Psoas muscle (tissue), 8 donors: Measurements from ENCODE around the gene BPIFA1. TPM values are rescaled to one million over a fixed set of nuclear protein-coding genes. Genes with fewer than 3 reads are reported as not detected.

Experiments used
- ATAC-seq, 4 donors: fragments of 200-7000 bp; cut with Tn5 transposase; one replicate each; pipeline ENCODE4 v1.9.1; 2020; ENCODE audit warnings: moderate library complexity in 3 of 4, mild to moderate bottlenecking in 2 of 4
- DNase-seq, 2 donors: peaks; one replicate each; pipeline ENCODE4 v3.0.0-alpha.2; 2020
- H3K27ac ChIP-seq: fragments of 200-600 bp; one replicate; pipeline ENCODE4 v1.8.0; 2022
- H3K27me3 ChIP-seq, 3 donors: fragments of 200-600 bp in 1 of 3; one replicate each; pipeline versions ENCODE4 v1.6.1 to v1.8.0; 2013 to 2022; ENCODE audit warnings: low read length in 2 of 3, mild to moderate bottlenecking in 2 of 3, moderate library complexity in 1 of 3; ENCODE audit not compliant: insufficient read depth in 3 of 3
- H3K36me3 ChIP-seq, 2 donors: fragments of 200-600 bp in 1 of 2; one replicate each; pipeline versions ENCODE4 v1.6.1 to v1.8.0; 2013 to 2022; ENCODE audit warnings: low read depth in 1 of 2, mild to moderate bottlenecking in 1 of 2, moderate library complexity in 1 of 2; ENCODE audit not compliant: insufficient read depth in 1 of 2
- H3K4me1 ChIP-seq: fragments of 200-600 bp; one replicate; pipeline ENCODE4 v1.8.0; 2022
- H3K4me3 ChIP-seq: fragments of 200-600 bp; one replicate; pipeline ENCODE4 v1.8.0; 2022; ENCODE audit warnings: mild to moderate bottlenecking
- H3K9me3 ChIP-seq: fragments of 200-600 bp; one replicate; pipeline ENCODE4 v1.8.0; 2022
- WGBS, 3 donors: extraction: QIAGEN DNeasy Blood & Tissue Kit; methylation state at CpG; one replicate each; pipeline versions ENCODE4 v1.1.6 to v1.1.7; 2013; 5-methylcytosine and 5-hydroxymethylcytosine counted together
- intact Hi-C, 2 donors: fragments of 100-400 bp; cut with DNase I; formaldehyde crosslinking; loops; one replicate each; pipeline versions ENCODE4 v1.11.0 to v1.14.2; 2022
- polyA plus RNA-seq, 3 donors: library from polyadenylated mRNA; stranded (reverse); fragments of 200-250 nt; gene quantifications; one replicate each; pipeline ENCODE4 v1.2.3, GENCODE V29; 2013
- total RNA-seq, 4 donors: library from RNA; stranded (reverse); fragmentation: NEBNext Ultra II Directional in 2 of 4; extraction: Animal tissue kit (Norgen Biotek cat#: 25700) in 2 of 4; gene quantifications; one replicate each; pipeline versions ENCODE4 v1.2.1 to v1.2.4, GENCODE V29; 2021 to 2023
- TF ChIP-seq, protein P1 (sequence below): fragments of 200-600 bp; IDR thresholded peaks from one replicate; pipeline ENCODE4 v1.8.0; 2022; ENCODE audit warnings: antibody characterized with exemption
- donor health status: healthy with polysubstance abuse.
- donor health status: DM: no; HTN: no; CAD: no; lungs with moderate emphysema.
- donor health status: Bipolar disorder and iron deficiency.
- donor health status: healthy.
- donor health status: DM: yes; HTN: yes; CAD: no.
- donor health status: DM: no; HTN: no; CAD: no.
- donor health status: DM: no; HTN: no; CAD: no.
- donor health status: DM: yes; HTN: yes; CAD: no.

The BPIFA1 gene
- total and polyA plus RNA-seq, 7 donors: not detected

DNA sequence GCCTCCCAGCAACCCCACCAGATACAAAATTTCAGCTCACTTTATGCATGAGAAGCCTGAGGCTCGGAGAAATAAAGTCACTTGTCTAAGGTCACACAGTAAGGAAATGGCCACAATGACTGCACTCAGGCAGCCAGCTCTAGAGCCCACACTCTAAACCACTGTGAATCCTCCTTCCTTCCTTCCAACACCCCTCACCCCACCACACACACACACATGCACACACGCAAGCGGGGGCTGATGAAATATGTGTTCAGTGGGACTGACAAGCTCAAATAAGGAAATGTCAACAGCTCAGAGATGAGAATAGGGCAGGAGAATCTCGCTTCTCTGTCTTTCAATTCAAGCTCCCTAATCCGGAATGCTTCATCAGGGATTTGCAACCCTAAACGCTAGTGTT, 6.0 kb upstream of the BPIFA1 start:
- intact Hi-C loops: no loop called here
- Histone ChIP-seq H3K9me3 (no peaks in the 10 kb centered on the region), H3K4me3 (no peak overlapping the region), H3K36me3 (no peaks in the 10 kb centered on the region), H3K27ac (no peak overlapping the region), H3K27me3 (peaks cover 0 to 21% (median 4%) of the 10 kb centered on the region in 3 donors), H3K4me1 (no peaks in the 10 kb centered on the region)
- 36 to 39% (median 38%) methylated on average over 6 of the region's 6 CpGs for WGBS, 3 donors
- TF ChIP-seq, protein P1, sequence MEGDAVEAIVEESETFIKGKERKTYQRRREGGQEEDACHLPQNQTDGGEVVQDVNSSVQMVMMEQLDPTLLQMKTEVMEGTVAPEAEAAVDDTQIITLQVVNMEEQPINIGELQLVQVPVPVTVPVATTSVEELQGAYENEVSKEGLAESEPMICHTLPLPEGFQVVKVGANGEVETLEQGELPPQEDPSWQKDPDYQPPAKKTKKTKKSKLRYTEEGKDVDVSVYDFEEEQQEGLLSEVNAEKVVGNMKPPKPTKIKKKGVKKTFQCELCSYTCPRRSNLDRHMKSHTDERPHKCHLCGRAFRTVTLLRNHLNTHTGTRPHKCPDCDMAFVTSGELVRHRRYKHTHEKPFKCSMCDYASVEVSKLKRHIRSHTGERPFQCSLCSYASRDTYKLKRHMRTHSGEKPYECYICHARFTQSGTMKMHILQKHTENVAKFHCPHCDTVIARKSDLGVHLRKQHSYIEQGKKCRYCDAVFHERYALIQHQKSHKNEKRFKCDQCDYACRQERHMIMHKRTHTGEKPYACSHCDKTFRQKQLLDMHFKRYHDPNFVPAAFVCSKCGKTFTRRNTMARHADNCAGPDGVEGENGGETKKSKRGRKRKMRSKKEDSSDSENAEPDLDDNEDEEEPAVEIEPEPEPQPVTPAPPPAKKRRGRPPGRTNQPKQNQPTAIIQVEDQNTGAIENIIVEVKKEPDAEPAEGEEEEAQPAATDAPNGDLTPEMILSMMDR: no peak
- DNase-seq (no peak), ATAC-seq (no peak)

DNA sequence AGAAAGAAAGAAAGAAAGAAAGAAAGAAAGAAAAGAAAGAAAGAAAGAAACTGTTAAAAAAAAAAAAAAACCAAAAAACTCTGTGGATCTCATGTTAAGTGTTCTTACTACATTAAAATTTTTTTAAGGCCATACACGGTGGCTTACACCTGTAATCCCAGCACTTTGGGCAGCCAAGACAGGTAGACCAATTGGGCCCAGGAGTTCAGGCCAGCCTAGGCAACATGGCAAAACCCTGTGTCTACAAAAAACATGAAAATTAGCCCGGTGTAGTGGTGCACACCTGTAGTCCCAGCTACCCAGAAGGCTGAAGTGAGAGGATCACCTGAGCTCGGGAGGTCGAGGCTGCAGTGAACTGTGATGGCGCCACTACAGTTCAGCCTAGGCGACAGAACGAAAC, 4.6 kb upstream of the BPIFA1 start:
- Histone ChIP-seq H3K4me3 (no peak overlapping the region), H3K27me3 (peaks cover 0 to 10% (median 7%) of the 10 kb centered on the region in 3 donors), H3K36me3 (no peaks in the 10 kb centered on the region), H3K9me3 (no peaks in the 10 kb centered on the region), H3K4me1 (no peaks in the 10 kb centered on the region), H3K27ac (no peak overlapping the region)
- DNase-seq: no peak
- TF ChIP-seq, protein P1: no peak
- ATAC-seq: no peak
- WGBS, 3 donors: 61 to 70% (median 68%) methylated on average over 7 of the region's 7 CpGs
- intact Hi-C loops: no loop called here

DNA sequence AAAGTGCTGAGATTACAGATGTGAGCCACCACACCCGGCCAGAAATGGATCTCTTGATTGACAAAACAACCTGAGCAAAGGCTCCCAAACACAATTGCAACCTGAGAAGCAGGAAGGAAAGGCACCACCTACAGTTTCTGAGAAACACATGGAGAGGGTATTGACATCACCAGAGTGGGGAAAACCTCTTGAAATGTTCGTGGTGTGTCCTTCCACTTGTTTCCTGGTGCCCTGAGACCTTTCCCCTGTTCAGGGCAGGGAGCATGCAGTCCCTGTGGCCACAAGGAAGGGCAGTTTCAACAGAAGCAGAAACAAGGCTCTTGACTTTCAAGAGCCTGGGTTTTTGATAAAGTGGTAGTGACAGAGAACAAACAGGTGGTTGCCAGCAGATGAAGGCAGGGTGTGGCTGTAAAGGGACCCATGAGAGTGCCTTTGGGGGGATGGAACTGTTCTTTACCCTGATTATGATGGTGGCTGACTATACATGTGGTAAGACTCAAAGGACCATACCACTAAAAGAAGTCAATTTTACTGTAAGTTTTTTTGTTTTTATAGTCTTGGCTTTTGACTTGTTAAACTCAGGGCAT, 3.2 kb upstream of the BPIFA1 start:
- no peak for DNase-seq
- Histone ChIP-seq H3K4me3 (no peak overlapping the region), H3K4me1 (no peaks in the 10 kb centered on the region), H3K27ac (no peak overlapping the region), H3K9me3 (no peaks in the 10 kb centered on the region), H3K27me3 (peaks cover 0 to 12% (median 10%) of the 10 kb centered on the region in 3 donors), H3K36me3 (no peaks in the 10 kb centered on the region)
- 14 to 18% (median 17%) methylated on average over 2 of the region's 2 CpGs for WGBS, 3 donors
- intact Hi-C loops: no loop called here
- ATAC-seq: no peak
- TF ChIP-seq, protein P1: no peak

DNA sequence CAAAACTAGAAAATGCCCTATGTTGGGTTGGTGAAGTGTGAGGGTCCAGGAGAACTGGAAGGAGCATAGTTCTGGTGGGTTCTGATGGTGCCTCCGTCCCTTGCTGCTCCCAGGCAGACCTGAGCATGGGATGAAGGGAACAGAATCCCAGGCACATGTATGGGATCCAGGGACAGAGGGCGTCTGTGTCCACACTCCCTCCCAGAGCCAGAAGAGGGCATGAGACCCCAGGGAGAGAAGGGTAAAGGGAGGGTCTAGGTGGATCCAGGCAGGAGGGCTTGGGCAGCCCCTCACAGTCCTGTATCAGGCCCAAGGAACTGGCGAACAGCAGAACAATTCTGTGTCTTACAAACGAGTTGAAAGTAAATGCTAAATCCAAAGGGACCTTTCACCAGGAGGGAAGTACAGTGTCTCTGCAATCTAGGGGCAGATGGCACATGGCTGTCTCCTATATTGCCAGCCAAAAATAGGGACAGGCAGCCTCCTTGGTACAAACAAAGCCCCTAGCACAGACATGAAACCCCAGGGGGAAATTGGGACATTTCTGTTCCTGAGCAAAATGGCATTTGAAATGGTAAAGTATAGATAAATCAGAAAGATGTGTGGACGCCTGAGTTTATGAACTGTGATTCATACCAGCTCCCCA, 2.5 kb upstream of the BPIFA1 start:
- Histone ChIP-seq H3K4me1 (no peaks in the 10 kb centered on the region), H3K27ac (no peak overlapping the region), H3K9me3 (no peaks in the 10 kb centered on the region), H3K27me3 (peaks cover 0 to 12% (median 10%) of the 10 kb centered on the region in 3 donors), H3K4me3 (no peak overlapping the region), H3K36me3 (no peaks in the 10 kb centered on the region)
- intact Hi-C loops: no loop called here
- 22 to 35% (median 33%) methylated on average over 5 of the region's 5 CpGs for WGBS, 3 donors
- TF ChIP-seq, protein P1: no peak
- no peak for DNase-seq
- no peak for ATAC-seq
